ENCODE results near the gene IGFBP5.

The IGFBP5 gene

GRCh38 chr2:216715402-216715974 is 20.1 kb upstream of the IGFBP5 start:
- in situ Hi-C loops (cut with MboI; ENCODE audit: low sequenced_read_pairs) = no loop called here

DNA sequence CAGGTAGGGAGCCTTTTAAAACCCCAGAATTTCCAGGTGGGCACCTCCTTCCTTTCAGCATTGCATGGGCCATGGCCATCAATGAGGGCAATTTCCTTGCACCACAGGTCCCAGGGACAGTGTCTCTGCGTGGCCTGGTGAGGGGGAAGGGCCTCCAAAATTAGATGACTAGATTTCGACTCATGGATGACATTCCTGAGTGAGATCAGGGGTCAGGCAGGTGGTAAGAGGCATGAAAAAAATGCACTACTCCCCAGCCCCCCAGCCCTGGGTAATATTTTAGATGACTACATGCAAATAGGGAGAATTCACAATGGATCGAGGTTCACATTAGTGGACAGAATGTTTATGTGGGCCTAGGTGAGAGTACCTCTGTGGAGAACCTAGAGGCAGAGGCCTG is 19.0 kb upstream of the IGFBP5 start:
- in situ Hi-C loops (cut with MboI; ENCODE audit: low sequenced_read_pairs) = no loop called here

DNA sequence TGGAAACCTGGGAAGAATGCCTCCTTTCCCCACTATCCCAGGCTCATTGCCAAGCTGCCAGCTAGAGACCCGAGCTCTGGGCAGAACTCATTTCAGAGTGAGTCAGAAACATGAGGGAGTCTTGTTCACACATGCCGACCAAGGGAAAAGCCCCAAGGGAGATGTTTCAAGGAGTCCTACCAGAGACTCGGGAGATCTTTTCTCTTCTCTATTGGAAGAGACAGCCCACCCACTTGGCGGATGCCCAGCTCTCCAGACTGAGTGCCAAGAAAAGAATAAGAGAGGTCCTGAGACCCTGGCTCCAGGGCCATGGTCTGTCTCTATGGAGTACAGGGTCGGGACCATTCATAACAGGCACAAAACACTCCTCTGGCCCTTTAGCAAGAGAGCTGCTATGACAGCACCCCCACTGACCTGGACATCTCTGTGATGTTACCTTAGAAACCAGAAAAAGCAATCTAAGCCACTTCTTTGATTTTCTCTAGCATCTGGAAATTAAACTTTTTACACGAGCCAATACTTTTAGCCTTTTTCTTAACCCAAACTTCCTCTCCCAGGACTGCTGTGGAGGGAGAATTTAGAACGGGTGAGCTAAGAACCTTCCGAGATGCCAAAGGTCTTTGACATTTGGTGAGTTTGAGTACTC is 18.5 kb upstream of the IGFBP5 start:
- in situ Hi-C loops (cut with MboI; ENCODE audit: low sequenced_read_pairs) = no loop called here

GRCh38 chr2:216711348-216711747 is 16.0 kb upstream of the IGFBP5 start:
- in situ Hi-C loops (cut with MboI; ENCODE audit: low sequenced_read_pairs) = no loop called here

DNA sequence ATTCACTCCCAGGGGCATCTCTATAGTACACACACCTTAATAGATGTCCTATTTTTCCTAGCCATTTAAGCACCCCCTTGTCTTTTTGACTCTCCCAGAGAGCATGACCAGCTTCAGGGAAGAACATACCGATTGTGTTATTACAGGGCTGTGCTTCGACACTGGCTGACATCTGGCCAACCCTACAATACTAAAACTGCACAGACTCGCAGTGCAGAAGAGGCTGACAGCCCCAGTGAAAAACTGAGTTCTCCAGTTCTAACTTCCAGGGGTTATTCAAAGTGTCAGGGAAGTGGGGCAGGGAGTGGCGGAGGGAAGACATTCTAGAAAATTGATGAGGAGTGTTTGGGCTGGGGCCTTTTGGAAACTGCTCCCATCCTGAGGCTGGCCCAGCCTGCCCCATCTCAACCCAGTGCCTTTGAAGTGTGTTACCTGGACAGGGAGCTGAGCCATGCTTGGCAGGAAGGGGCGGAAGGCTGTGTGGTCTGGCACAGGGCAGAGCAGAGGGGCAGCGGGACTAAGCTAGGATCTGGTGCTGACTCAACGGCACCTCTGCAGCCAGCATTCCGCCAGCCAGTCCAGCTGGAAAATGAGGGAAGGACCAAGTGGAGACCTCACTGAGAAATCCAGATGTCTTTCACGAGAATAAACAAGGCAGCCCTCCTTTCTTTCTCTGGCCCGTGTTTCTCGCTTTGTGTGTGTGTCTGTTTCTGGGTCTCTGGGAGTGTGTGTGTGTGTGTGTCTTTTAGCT is 15.4 kb upstream of the IGFBP5 start:
- in situ Hi-C loops (cut with MboI; ENCODE audit: low sequenced_read_pairs) = no loop called here

GRCh38 chr2:216702756-216703155 is 7.4 kb upstream of the IGFBP5 start:
- in situ Hi-C loops (cut with MboI; ENCODE audit: low sequenced_read_pairs) = no loop called here

DNA sequence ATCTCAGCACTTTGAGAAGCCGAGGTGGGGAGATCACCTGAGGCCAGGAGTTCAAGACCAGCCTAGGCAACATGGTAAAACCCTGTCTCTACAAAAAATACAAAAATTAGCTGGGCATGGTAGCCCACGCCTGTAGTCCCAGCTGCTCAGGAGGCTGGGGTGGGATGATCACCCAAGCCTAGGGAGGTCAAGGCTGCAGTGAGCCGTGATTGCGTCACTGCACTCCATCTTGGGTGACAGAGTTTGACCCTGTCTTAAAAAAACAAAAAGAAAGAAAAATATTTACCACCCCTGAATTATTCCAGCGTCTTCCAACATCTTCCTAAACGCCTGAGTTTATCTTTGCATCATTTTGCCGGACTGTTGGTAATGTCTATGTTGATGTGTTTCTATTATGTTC is 6.2 kb upstream of the IGFBP5 start:
- in situ Hi-C loops (cut with MboI; ENCODE audit: low sequenced_read_pairs) = no loop called here

GRCh38 chr2:216700781-216701180 is 5.4 kb upstream of the IGFBP5 start:
- in situ Hi-C loops (cut with MboI; ENCODE audit: low sequenced_read_pairs) = no loop called here

GRCh38 chr2:216700088-216700567 is 4.8 kb upstream of the IGFBP5 start:
- in situ Hi-C loops (cut with MboI; ENCODE audit: low sequenced_read_pairs) = no loop called here

- in situ Hi-C loops (cut with MboI; ENCODE audit: low sequenced_read_pairs) = no loop called here
These were observed 3.5 kb upstream of the IGFBP5 start for GRCh38 chr2:216698895-216699294.

- in situ Hi-C loops (cut with MboI; ENCODE audit: low sequenced_read_pairs) = no loop called here
These were observed 2.9 kb upstream of the IGFBP5 start for GRCh38 chr2:216698293-216698692.

DNA sequence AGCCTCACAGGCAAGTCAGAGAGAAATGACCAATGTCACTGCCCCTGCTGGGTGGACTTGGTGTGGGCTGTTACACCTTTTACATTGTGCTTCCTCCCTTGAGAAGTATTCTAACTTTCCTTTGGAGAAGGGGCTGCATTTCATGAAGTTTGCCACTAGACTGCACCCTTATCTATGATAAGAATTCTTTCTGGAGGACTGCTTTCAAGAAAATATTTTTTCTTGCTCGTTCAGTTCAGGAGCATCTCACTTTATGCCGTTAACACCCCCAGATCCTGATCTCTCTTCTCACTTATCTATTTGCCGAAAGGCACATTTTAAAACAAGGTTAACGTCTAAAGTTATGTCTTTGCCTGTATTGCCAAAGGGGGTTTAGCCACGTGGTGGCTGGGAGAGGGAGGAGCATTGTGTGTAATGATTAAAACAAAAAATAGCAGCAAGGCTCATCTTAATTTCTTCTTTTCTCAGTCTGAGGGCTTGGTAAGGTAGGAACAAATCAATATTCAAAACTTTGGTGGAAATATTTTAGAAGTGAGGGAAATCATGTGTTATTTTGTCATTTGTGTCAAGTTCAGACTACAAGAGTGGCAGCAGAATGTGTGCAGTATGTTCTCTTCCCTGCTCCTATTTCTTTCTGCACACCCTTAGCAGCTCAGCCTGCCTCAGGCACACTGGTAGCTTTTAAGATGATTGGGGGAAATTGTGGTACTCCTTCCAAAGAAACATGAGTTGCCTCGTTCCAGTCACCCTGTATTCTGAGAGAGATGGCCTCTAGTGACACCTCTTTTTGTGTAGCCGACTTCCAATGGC is 1.6 kb upstream of the IGFBP5 start:
- in situ Hi-C loops (cut with MboI; ENCODE audit: low sequenced_read_pairs) = no loop called here

DNA sequence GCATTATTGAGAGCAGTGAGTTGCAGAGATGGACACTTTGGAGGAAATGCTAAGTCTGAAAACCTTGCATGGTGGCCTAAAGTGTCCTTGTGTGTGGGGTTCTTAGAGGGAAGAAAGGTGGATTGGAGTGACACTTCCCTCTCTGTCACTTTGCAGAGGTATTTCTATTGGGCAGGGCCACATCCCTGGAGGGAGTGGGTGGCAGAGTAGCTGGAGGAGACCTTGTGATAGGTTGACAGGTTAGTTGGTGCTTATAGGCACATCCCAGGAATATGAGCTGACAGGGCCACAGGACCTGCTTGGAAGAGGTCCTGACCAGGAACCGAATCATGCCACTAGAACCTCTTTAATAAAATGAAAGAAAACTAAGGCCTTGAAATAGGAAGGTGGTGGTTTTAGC is 972 bp upstream of the IGFBP5 start:
- in situ Hi-C loops (cut with MboI; ENCODE audit: low sequenced_read_pairs) = no loop called here

DNA sequence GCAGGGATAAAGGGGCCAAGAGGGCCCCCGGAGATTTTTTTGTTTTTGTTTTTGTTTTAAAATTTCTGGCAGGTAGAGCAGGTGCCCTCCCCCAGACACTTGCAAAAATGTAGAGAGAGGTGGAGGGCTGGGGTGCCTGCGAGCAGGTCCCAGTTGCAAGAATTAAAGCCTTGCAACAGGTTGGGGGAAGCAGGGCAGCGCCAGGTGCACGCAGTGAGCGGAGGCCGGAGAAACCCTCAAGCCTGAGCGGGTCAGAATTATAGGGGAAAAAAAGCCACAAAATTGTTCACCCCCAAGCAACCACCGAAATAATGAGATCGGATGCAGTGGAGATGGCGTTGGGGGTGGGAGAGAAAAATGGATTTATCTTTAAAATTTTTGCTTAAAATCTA is 527 bp downstream of the IGFBP5 start:
- in situ Hi-C loops (cut with MboI; ENCODE audit: low sequenced_read_pairs) = no loop called here

DNA sequence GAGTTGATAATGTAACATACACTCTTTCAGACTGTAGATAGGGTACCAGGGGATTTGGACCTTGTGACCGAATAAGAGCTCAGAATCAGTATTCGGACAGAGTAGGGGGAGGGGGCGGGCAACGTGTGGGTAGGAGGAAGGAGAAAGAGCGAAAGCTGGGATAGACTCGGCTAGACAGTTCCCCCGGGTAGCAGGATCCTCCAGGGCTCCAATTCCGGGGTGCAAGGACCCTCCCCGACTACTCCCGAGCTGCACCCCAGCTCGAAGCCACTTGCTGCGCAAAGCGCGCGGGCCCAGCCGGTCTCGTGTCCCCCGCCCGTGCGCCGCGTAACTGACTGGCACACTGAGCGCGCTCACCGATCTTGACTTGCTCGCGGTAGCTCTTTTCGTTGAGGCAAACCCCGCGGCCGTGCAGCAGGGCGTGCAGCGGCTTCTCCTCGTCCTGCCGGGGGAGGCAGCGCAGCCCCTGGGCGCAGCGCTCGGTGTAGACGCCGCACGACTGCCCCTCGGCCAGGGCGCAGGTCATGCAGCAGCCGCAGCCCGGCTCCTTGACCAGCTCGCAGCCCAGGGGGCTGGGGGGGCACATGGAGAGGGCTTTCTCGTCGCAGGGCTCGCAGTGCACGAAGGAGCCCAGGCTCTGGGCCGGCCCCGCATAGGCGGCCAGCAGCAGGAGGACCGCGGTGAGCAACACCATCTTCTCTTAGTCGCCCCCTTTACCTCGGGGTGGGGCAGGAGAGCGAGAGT is 1.1 kb downstream of the IGFBP5 start:
- in situ Hi-C loops (cut with MboI; ENCODE audit: low sequenced_read_pairs) = no loop called here

DNA sequence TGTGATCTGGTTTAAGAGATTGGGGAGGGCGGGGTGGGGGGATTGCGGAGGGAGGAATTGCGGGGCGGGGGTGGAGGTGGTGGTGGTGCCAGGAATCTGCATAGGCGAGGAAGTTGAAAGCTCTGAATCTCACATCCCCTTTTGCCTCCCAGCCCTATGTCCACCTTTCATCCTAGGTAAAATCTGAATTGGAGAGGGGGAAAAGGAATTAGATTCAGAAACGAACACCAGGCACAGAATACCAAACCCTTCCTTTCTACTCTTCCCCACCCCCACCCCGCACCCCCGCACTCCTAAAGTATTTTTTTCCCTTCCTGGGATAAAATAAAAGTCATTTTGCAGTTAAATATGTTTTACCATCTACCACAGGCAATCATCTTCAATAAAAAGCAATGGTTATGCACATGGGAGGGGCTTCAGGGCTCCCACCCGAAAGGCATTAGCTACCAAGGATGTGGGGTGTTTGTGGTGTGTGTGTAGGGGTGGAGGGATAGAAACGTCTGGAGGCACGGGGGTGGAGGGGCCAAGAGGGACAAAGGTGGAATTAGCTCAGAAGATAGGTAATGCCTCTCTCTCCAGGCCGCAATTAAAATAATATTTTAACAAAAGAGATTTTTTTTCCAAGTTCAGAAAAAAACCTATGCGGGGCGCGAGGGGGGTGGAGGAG is 1.8 kb downstream of the IGFBP5 start:
- in situ Hi-C loops (cut with MboI; ENCODE audit: low sequenced_read_pairs) = no loop called here

DNA sequence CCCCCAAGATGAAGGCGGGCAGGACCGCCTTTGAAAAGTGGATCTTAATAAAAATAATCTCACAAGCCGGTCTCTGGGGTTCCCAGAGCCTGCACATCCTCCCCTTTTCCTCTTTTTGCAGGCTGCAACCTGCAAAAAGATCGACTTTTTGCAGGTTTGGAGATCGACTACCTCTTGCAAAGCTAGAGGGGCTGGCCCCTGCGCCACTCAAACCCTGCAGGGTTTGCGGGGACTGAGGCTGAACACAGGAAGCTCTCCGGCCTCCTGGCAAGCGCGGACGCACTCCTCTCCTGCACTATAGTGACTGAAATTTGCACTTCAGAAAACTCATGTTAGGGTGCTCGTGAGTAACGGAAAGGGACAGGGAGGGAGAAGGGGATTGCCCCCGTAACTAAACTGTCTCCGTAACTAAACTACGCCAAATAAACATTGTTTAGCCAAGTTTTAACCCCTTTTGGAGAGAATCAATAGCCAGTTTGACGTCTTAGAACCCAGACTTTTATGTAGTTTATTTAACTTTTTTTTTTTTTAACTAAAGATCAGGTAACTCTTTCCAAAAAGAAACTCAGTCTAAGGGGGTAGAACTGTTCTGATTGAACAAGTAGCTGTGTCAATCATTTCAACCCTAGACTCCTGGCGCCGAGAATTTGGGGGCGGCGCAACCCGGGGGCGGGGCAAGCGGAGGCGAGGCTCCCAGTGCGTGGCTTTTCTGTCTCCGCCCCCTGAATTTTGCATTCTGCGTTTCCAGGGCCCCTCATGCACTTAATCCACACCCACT is 2.5 kb downstream of the IGFBP5 start:
- in situ Hi-C loops (cut with MboI; ENCODE audit: low sequenced_read_pairs) = no loop called here

DNA sequence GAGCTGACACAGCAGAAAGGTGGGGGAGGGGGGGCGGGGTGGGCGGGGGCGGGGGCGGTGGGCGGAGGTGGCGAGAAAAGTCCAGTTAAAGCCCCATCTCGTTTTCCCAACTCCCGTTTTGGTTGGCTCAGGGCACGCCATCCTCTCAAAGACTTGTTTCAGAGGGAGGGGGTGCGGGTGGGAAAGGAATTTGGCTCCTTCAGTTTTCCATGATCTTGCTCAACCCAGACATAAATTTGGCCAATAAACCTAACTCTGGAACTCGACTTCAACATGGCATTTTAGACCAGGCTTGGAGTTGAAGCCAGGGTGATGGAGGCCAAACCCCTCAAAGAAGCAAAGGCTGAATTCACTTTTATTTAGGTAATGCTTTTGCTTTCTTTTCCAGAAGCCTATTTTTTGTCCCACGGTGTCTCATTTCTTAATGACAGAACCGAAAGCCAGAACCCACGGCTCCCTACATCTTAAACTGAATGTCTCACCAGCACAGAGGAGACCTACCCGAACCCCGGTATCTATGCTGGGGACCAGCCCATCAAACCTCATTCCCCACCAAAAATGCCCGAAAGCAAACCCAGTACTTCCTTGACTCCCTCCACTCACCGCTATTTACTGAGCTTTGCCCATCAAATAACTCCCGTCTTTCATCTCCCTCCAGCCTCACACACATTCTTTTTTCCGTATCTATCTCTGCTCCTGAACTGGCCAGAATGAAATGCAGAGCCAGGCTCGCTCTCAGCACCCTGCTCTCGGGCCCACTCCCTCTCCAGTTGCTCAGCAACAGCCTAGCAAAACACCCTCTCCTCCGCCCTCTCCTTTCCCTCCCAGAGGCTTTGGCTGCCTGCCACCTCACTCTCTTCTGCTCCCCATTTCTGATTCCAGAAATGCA is 4.3 kb downstream of the IGFBP5 start:
- in situ Hi-C loops (cut with MboI; ENCODE audit: low sequenced_read_pairs) = no loop called here
